LNCaP clone FGC (cell line): ENCODE measurements around the gene KCTD12.

Experiments used
- DNase-seq: peaks from one replicate; pipeline ENCODE4 v3.0.0-alpha.2; 2011; ENCODE audit warnings: low read depth
- H3K4me3 ChIP-seq: 2 replicates; pipeline ENCODE4 v1.5.1; 2011; ENCODE audit warnings: mild to moderate bottlenecking, low read depth, low read length, control low read depth
- CTCF ChIP-seq: IDR thresholded peaks from 2 replicates; pipeline ENCODE4 v1.5.1; 2012; ENCODE audit warnings: mild to moderate bottlenecking; ENCODE audit not compliant: control insufficient read depth, insufficient read depth; ENCODE audit errors: extremely low read depth

KCTD12 gene

GRCh38 chr13:76887076-76887563 is 915 bp upstream of the KCTD12 start:
- TF ChIP-seq CTCF, result no peak
- no peak for DNase-seq
- no peak overlapping the region for H3K4me3 ChIP-seq

- no peak for TF ChIP-seq CTCF
- no peak for DNase-seq
- H3K4me3 ChIP-seq, result peak overlapping the region; percentile 38
Observed at GRCh38 chr13:76886005-76886291, 257 bp downstream of the KCTD12 start.

GRCh38 chr13:76885203-76886004 is 801 bp downstream of the KCTD12 start:
- DNase-seq, result peak; percentile 18
- peak; percentile 65 for TF ChIP-seq CTCF
- H3K4me3 ChIP-seq, result peak overlapping the region; percentile 38

- TF ChIP-seq CTCF, result no peak
- no peak for DNase-seq
- H3K4me3 ChIP-seq, result no peak overlapping the region
Observed at GRCh38 chr13:76884907-76885202, 1.4 kb downstream of the KCTD12 start.

GRCh38 chr13:76884186-76884906 is 1.9 kb downstream of the KCTD12 start:
- H3K4me3 ChIP-seq, result no peak overlapping the region
- no peak for DNase-seq

GRCh38 chr13:76883236-76883635 is 3.0 kb downstream of the KCTD12 start:
- no peak overlapping the region for H3K4me3 ChIP-seq
- DNase-seq, result no peak

More at GRCh38 chr13:76884186-76884906, 1.9 kb downstream of the KCTD12 start:
- no peak for TF ChIP-seq CTCF

More at GRCh38 chr13:76883236-76883635, 3.0 kb downstream of the KCTD12 start:
- TF ChIP-seq CTCF, result no peak
